Neural cell (in vitro differentiated cells): ENCODE data around the gene TSEN2. TPM values are rescaled to one million over a fixed set of nuclear protein-coding genes. Genes with fewer than 3 reads are reported as not detected.

ENCODE experiments used
- H2AFZ ChIP-seq: fragments of 200-600, 300-800 bp; sonication (generic), shearing (Covaris generic); 2 replicates; pipeline ENCODE4 v1.6.0; 2014; ENCODE audit warnings: low read depth, mild to moderate bottlenecking, antibody characterized with exemption, low read length, moderate library complexity
- H3F3A ChIP-seq: fragments of 200-600 bp; shearing (Covaris generic); 2 replicates; pipeline ENCODE4 v1.6.1; 2016; ENCODE audit warnings: mild to moderate bottlenecking, moderate library complexity, mixed read lengths, antibody characterized with exemption, low read length; ENCODE audit not compliant: insufficient read depth, poor library complexity, severe bottlenecking
- H3K27ac ChIP-seq: fragments of 200-600, 300-800 bp; sonication (generic), shearing (Covaris generic); 2 replicates; pipeline ENCODE4 v1.5.1; 2014; ENCODE audit warnings: mild to moderate bottlenecking, low read length, moderate library complexity
- H3K27me3 ChIP-seq: fragments of 300-800, 200-600 bp; sonication (generic), shearing (Covaris generic); 2 replicates; pipeline ENCODE4 v1.6.0; 2014; ENCODE audit warnings: mild to moderate bottlenecking, low read depth, low read length, moderate library complexity; ENCODE audit not compliant: insufficient read depth
- H3K36me3 ChIP-seq: fragments of 300-800, 200-600 bp; sonication (generic), shearing (Covaris generic); 2 replicates; pipeline ENCODE4 v1.5.1; 2014; ENCODE audit warnings: mild to moderate bottlenecking, antibody characterized with exemption, low read length, moderate library complexity; ENCODE audit not compliant: insufficient read depth
- H3K4me2 ChIP-seq: fragments of 300-800, 200-600 bp; sonication (generic), shearing (Covaris generic); 2 replicates; pipeline ENCODE4 v1.6.0; 2014; ENCODE audit warnings: mild to moderate bottlenecking, low read length
- H3K4me3 ChIP-seq: fragments of 300-800, 200-600 bp; sonication (generic), shearing (Covaris generic); 2 replicates; pipeline ENCODE4 v1.5.1; 2014; ENCODE audit warnings: mild to moderate bottlenecking, low read length, moderate library complexity
- H3K79me2 ChIP-seq: fragments of 200-600 bp; shearing (Covaris generic); replicated peaks from 2 replicates; pipeline ENCODE4 v1.6.0; 2014; ENCODE audit warnings: mild to moderate bottlenecking, low read length, moderate library complexity; ENCODE audit not compliant: insufficient read depth
- H3K9ac ChIP-seq: fragments of 300-800, 200-600 bp; sonication (generic), shearing (Covaris generic); 2 replicates; pipeline ENCODE4 v1.6.1; 2016; ENCODE audit warnings: mild to moderate bottlenecking, low read length, mixed read lengths
- H3K9me2 ChIP-seq: fragments of 200-600 bp; shearing (Covaris generic); 2 replicates; pipeline ENCODE4 v1.6.1; 2016; ENCODE audit warnings: mild to moderate bottlenecking, low read length, mixed read lengths; ENCODE audit not compliant: insufficient read depth
- H3K9me3 ChIP-seq: fragments of 200-600, 300-800 bp; sonication (generic), shearing (Covaris generic); 2 replicates; pipeline ENCODE4 v1.6.1; 2016; ENCODE audit warnings: mild to moderate bottlenecking, mixed run types, low read length, moderate library complexity, mixed read lengths
- H4K20me1 ChIP-seq: fragments of 200-600 bp; shearing (Covaris generic); 2 replicates; pipeline ENCODE4 v1.6.1; 2016; ENCODE audit warnings: mild to moderate bottlenecking, mixed run types; ENCODE audit not compliant: insufficient read depth
- EP300 ChIP-seq: fragments of 450-650 bp; conservative IDR thresholded peaks from 2 replicates; pipeline ENCODE4 v1.6.1; 2014; ENCODE audit warnings: antibody characterized with exemption, mild to moderate bottlenecking, moderate library complexity; ENCODE audit not compliant: poor library complexity, severe bottlenecking
- EZH2 ChIP-seq: fragments of 200-600, 300-800 bp; shearing (Covaris generic), sonication (generic); IDR thresholded peaks from 2 replicates; pipeline ENCODE4 v1.6.1; 2014; ENCODE audit warnings: antibody characterized with exemption, low read length, borderline replicate concordance, mild to moderate bottlenecking; ENCODE audit not compliant: insufficient read depth, poor library complexity, severe bottlenecking
- MXI1 ChIP-seq: fragments of 450-650 bp; conservative IDR thresholded peaks from 2 replicates; pipeline ENCODE4 v1.6.1; 2014; ENCODE audit warnings: antibody characterized with exemption, mild to moderate bottlenecking; ENCODE audit not compliant: poor library complexity, severe bottlenecking
- POLR2AphosphoS5 ChIP-seq: IDR thresholded peaks from 2 replicates; pipeline ENCODE4 v1.6.1; 2012
- RAD21 ChIP-seq: fragments of 450-650 bp; conservative IDR thresholded peaks from 2 replicates; pipeline ENCODE4 v1.6.1; 2014; ENCODE audit warnings: antibody characterized with exemption, mild to moderate bottlenecking, moderate library complexity
- SMC3 ChIP-seq: fragments of 450-650 bp; conservative IDR thresholded peaks from 2 replicates; pipeline ENCODE4 v1.6.1; 2014; ENCODE audit warnings: antibody characterized with exemption, mild to moderate bottlenecking, moderate library complexity; ENCODE audit not compliant: poor library complexity
- TAF1 ChIP-seq: IDR thresholded peaks from 2 replicates; pipeline ENCODE4 v1.6.1; 2012; ENCODE audit warnings: low read depth
- polyA plus RNA-seq: library from polyadenylated mRNA; depleted of rRNA; stranded (reverse); fragments of >200 nt; gene quantifications from 2 replicates; pipeline ENCODE4 v1.2.3, GENCODE V29; 2014
- TF ChIP-seq, protein P1 (sequence below): IDR thresholded peaks from 2 replicates; pipeline ENCODE4 v1.6.1; 2012; ENCODE audit warnings: borderline replicate concordance
- TF ChIP-seq, protein P2 (sequence below): fragments of 450-650 bp; IDR thresholded peaks from 2 replicates; pipeline ENCODE4 v1.5.1; 2014; ENCODE audit warnings: antibody characterized with exemption, mild to moderate bottlenecking, moderate library complexity; ENCODE audit not compliant: poor library complexity, severe bottlenecking

The TSEN2 gene
- polyA plus RNA-seq, 1 donor from 2014 or later = 22.6 TPM

DNA sequence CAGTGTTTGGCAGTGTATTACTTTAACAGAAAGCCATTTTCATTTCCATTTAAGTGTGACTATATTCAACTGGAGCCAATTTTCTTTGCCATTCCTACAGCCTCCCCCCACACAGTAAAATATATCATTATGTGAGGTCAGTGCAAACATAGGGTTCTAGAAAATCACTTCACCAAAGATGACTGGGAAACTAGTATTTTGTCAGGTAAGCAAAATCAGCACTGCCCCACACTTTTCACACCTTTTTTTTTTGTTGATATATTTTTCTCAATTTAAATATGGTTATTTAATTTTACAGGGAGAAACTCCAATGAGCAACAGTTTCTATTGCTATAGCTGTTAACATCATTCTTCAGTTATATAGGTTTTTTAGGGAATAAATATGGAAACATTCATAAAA is 31.4 kb downstream of the TSEN2 start:
- H3K4me3 ChIP-seq = no peak overlapping the region
- no peaks in the 10 kb centered on the region for H4K20me1 ChIP-seq
- no peak overlapping the region for H3K27ac ChIP-seq
- no peak overlapping the region for H2AFZ ChIP-seq
- no peaks in the 10 kb centered on the region for H3K27me3 ChIP-seq
- H3K9me2 ChIP-seq = no peaks in the 10 kb centered on the region
- no peaks in the 10 kb centered on the region for H3K9me3 ChIP-seq
- no peaks in the 10 kb centered on the region for H3K36me3 ChIP-seq
- no peaks in the 10 kb centered on the region for H3F3A ChIP-seq
- H3K4me2 ChIP-seq = no peak overlapping the region
- no peaks in the 10 kb centered on the region for H3K79me2 ChIP-seq
- no peak overlapping the region for H3K9ac ChIP-seq
- TF ChIP-seq EP300 (no peak), POLR2AphosphoS5 (no peak), TAF1 (no peak), RAD21 (no peak), EZH2 (no peak), SMC3 (no peak), MXI1 (no peak)
- TF ChIP-seq, protein P1, sequence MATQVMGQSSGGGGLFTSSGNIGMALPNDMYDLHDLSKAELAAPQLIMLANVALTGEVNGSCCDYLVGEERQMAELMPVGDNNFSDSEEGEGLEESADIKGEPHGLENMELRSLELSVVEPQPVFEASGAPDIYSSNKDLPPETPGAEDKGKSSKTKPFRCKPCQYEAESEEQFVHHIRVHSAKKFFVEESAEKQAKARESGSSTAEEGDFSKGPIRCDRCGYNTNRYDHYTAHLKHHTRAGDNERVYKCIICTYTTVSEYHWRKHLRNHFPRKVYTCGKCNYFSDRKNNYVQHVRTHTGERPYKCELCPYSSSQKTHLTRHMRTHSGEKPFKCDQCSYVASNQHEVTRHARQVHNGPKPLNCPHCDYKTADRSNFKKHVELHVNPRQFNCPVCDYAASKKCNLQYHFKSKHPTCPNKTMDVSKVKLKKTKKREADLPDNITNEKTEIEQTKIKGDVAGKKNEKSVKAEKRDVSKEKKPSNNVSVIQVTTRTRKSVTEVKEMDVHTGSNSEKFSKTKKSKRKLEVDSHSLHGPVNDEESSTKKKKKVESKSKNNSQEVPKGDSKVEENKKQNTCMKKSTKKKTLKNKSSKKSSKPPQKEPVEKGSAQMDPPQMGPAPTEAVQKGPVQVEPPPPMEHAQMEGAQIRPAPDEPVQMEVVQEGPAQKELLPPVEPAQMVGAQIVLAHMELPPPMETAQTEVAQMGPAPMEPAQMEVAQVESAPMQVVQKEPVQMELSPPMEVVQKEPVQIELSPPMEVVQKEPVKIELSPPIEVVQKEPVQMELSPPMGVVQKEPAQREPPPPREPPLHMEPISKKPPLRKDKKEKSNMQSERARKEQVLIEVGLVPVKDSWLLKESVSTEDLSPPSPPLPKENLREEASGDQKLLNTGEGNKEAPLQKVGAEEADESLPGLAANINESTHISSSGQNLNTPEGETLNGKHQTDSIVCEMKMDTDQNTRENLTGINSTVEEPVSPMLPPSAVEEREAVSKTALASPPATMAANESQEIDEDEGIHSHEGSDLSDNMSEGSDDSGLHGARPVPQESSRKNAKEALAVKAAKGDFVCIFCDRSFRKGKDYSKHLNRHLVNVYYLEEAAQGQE = no peak
- TF ChIP-seq, protein P2, sequence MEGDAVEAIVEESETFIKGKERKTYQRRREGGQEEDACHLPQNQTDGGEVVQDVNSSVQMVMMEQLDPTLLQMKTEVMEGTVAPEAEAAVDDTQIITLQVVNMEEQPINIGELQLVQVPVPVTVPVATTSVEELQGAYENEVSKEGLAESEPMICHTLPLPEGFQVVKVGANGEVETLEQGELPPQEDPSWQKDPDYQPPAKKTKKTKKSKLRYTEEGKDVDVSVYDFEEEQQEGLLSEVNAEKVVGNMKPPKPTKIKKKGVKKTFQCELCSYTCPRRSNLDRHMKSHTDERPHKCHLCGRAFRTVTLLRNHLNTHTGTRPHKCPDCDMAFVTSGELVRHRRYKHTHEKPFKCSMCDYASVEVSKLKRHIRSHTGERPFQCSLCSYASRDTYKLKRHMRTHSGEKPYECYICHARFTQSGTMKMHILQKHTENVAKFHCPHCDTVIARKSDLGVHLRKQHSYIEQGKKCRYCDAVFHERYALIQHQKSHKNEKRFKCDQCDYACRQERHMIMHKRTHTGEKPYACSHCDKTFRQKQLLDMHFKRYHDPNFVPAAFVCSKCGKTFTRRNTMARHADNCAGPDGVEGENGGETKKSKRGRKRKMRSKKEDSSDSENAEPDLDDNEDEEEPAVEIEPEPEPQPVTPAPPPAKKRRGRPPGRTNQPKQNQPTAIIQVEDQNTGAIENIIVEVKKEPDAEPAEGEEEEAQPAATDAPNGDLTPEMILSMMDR = no peak

DNA sequence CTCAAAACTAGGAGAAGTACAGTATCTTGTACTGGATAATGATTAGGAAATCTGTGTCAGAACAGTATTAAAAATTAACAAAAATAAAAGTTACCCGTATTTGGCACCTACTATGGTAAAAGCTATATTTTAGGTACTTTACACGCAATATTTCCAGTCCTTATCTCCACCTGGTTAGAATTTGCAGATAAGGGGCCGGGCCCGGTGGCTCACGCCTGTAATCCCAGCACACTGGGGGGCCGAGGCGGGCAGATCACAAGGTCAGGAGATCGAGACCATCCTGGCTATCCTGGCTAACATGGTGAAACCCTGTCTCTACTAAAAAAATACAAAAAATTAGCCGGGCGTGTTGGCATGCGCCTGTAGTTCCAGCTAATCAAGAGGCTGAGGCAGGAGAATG is 32.6 kb downstream of the TSEN2 start:
- H3K4me2 ChIP-seq = no peak overlapping the region
- no peaks in the 10 kb centered on the region for H4K20me1 ChIP-seq
- no peaks in the 10 kb centered on the region for H3K79me2 ChIP-seq
- TF ChIP-seq POLR2AphosphoS5 = no peak
- TF ChIP-seq EP300 = no peak
- no peak for TF ChIP-seq EZH2
- no peaks in the 10 kb centered on the region for H3K9me2 ChIP-seq
- H3K9me3 ChIP-seq = no peaks in the 10 kb centered on the region
- no peak overlapping the region for H3K27ac ChIP-seq
- H3K4me3 ChIP-seq = no peak overlapping the region
- no peaks in the 10 kb centered on the region for H3F3A ChIP-seq
- no peak overlapping the region for H2AFZ ChIP-seq
- peaks cover 6% of the 10 kb centered on the region for H3K36me3 ChIP-seq
- H3K9ac ChIP-seq = no peak overlapping the region
- H3K27me3 ChIP-seq = no peaks in the 10 kb centered on the region
